WTC11 (cell line): ENCODE measurements around the gene SPEM3. TPM values are rescaled to one million over a fixed set of nuclear protein-coding genes. Genes with fewer than 3 reads are reported as not detected.
A peak's percentile ranks its signal among the peaks of the same experiment; 100 is the strongest.

Source experiments
- ATAC-seq: fragments of 200-7000 bp; cut with Tn5 transposase; 2 replicates; pipeline ENCODE4 v1.10.0; 2021; ENCODE audit warnings: mild to moderate bottlenecking, moderate library complexity
- CTCF ChIA-PET: fragments of 300-600 bp; sonication (Branson Sonifier 250); formaldehyde crosslinking; loops from one replicate; lab custom pipeline; 2021; ENCODE audit warnings: antibody characterized with exemption; lab: Charles Lee
- POLR2A ChIA-PET: fragments of 350-600 bp; sonication (Branson Sonifier 250); formaldehyde crosslinking; loops from one replicate; lab custom pipeline; 2021; ENCODE audit warnings: antibody characterized with exemption; lab: Charles Lee
- DNase-seq: peaks from one replicate; pipeline ENCODE4 v3.0.0; 2021; ENCODE audit warnings: low spot score
- H3K27ac Mint-ChIP-seq: 2 replicates; pipeline ENCODE4 v1.8.0; 2021; ENCODE audit warnings: mixed read lengths
- H3K27me3 Mint-ChIP-seq: 2 replicates; pipeline ENCODE4 v1.8.0; 2021; ENCODE audit warnings: low read depth, mild to moderate bottlenecking, moderate library complexity, mixed read lengths
- H3K36me3 Mint-ChIP-seq: 2 replicates; pipeline ENCODE4 v1.8.0; 2021; ENCODE audit warnings: mixed read lengths
- H3K4me1 Mint-ChIP-seq: 2 replicates; pipeline ENCODE4 v1.8.0; 2022; ENCODE audit warnings: mixed read lengths
- H3K4me3 Mint-ChIP-seq: 2 replicates; pipeline ENCODE4 v1.8.0; 2021; ENCODE audit warnings: mild to moderate bottlenecking, moderate library complexity, mixed read lengths
- H3K9me3 Mint-ChIP-seq: 2 replicates; pipeline ENCODE4 v1.8.0; 2021; ENCODE audit warnings: mixed read lengths
- ATF2 ChIP-seq: sonication (generic); formaldehyde crosslinking; IDR thresholded peaks from 2 replicates; pipeline ENCODE4 v1.8.1; 2022; ENCODE audit warnings: low read depth, missing genetic modification reagents, borderline replicate concordance
- CREM ChIP-seq: sonication (generic); formaldehyde crosslinking; IDR thresholded peaks from 2 replicates; pipeline ENCODE4 v1.8.1; 2022; ENCODE audit warnings: mild to moderate bottlenecking, missing genetic modification reagents, moderate library complexity
- E2F4 ChIP-seq: sonication (generic); formaldehyde crosslinking; IDR thresholded peaks from 2 replicates; pipeline ENCODE4 v1.8.1; 2022; ENCODE audit warnings: low read depth, mild to moderate bottlenecking, moderate library complexity, missing genetic modification reagents, borderline replicate concordance
- FOXP1 ChIP-seq: sonication (generic); formaldehyde crosslinking; IDR thresholded peaks from 2 replicates; pipeline ENCODE4 v1.8.0; 2022; ENCODE audit warnings: missing genetic modification reagents, mild to moderate bottlenecking, moderate library complexity, borderline replicate concordance
- GRHL2 ChIP-seq: fragments of 250-450 bp; sonication (Bioruptor Pico); IDR thresholded peaks from 2 replicates; pipeline ENCODE4 v1.8.0; 2022; ENCODE audit warnings: mild to moderate bottlenecking, moderate library complexity; ENCODE audit not compliant: insufficient replicate concordance, severe bottlenecking
- MYBL2 ChIP-seq: sonication (generic); formaldehyde crosslinking; IDR thresholded peaks from 2 replicates; pipeline ENCODE4 v1.8.1; 2023; ENCODE audit warnings: mild to moderate bottlenecking, moderate library complexity, missing genetic modification reagents
- OVOL2 ChIP-seq: fragments of 250-450 bp; sonication (Bioruptor Pico); IDR thresholded peaks from 2 replicates; pipeline ENCODE4 v1.9.0; 2021; ENCODE audit warnings: mild to moderate bottlenecking, borderline replicate concordance
- SMAD4 ChIP-seq: sonication (generic); formaldehyde crosslinking; IDR thresholded peaks from 2 replicates; pipeline ENCODE4 v1.8.0; 2022; ENCODE audit warnings: mild to moderate bottlenecking, missing genetic modification reagents
- SOX15 ChIP-seq: fragments of 250-450 bp; sonication (Bioruptor Pico); IDR thresholded peaks from 2 replicates; pipeline ENCODE4 v1.9.0; 2021; ENCODE audit warnings: mild to moderate bottlenecking
- TCF7 ChIP-seq: sonication (generic); formaldehyde crosslinking; IDR thresholded peaks from 2 replicates; pipeline ENCODE4 v1.8.0; 2022; ENCODE audit warnings: mild to moderate bottlenecking, low read depth, missing genetic modification reagents, moderate library complexity
- ZNF138 ChIP-seq: sonication (generic); formaldehyde crosslinking; conservative IDR thresholded peaks from 2 replicates; pipeline ENCODE4 v1.8.1; 2022; ENCODE audit warnings: mild to moderate bottlenecking, moderate library complexity, missing genetic modification reagents
- ZNF232 ChIP-seq: sonication (generic); formaldehyde crosslinking; IDR thresholded peaks from 2 replicates; pipeline ENCODE4 v1.8.0; 2022; ENCODE audit warnings: mild to moderate bottlenecking, missing genetic modification reagents
- ZNF263 ChIP-seq: sonication (generic); formaldehyde crosslinking; IDR thresholded peaks from 2 replicates; pipeline ENCODE4 v1.8.1; 2022; ENCODE audit warnings: low read depth, mild to moderate bottlenecking, moderate library complexity, missing genetic modification reagents
- ZNF317 ChIP-seq: sonication (generic); formaldehyde crosslinking; IDR thresholded peaks from 2 replicates; pipeline ENCODE4 v1.8.1; 2023; ENCODE audit warnings: low read depth, mild to moderate bottlenecking, moderate library complexity, missing genetic modification reagents, borderline replicate concordance
- ZNF396 ChIP-seq: fragments of 250-450 bp; sonication (Bioruptor Pico); IDR thresholded peaks from 2 replicates; pipeline ENCODE4 v1.8.0; 2021; ENCODE audit warnings: mild to moderate bottlenecking, moderate library complexity, borderline replicate concordance
- ZNF423 ChIP-seq: fragments of 250-450 bp; sonication (Bioruptor Pico); IDR thresholded peaks from 2 replicates; pipeline ENCODE4 v2.1.2; 2022; ENCODE audit warnings: mild to moderate bottlenecking, moderate library complexity
- ZNF671 ChIP-seq: fragments of 250-450 bp; sonication (Bioruptor Pico); IDR thresholded peaks from 2 replicates; pipeline ENCODE4 v1.8.0; 2021; ENCODE audit warnings: mild to moderate bottlenecking
- total RNA-seq: library from RNA; stranded (reverse); gene quantifications from 3 replicates; pipeline ENCODE4 v1.2.3, GENCODE V29; 2021
- TF ChIP-seq, protein P1 (sequence below): sonication (generic); formaldehyde crosslinking; IDR thresholded peaks from 2 replicates; pipeline ENCODE4 v1.8.0; 2023; ENCODE audit warnings: missing genetic modification reagents
- TF ChIP-seq, protein P2 (sequence below): sonication (generic); formaldehyde crosslinking; IDR thresholded peaks from 2 replicates; pipeline ENCODE4 v1.8.0; 2022; ENCODE audit warnings: missing genetic modification reagents
- TF ChIP-seq, protein P3 (sequence below): fragments of 250-450 bp; sonication (Bioruptor Pico); IDR thresholded peaks from 2 replicates; pipeline ENCODE4 v1.9.0; 2021; ENCODE audit warnings: moderate library complexity, mild to moderate bottlenecking, inconsistent platforms, borderline replicate concordance

SPEM3 gene
- total RNA-seq, 1 experiment from 2014 or later, result not detected

DNA sequence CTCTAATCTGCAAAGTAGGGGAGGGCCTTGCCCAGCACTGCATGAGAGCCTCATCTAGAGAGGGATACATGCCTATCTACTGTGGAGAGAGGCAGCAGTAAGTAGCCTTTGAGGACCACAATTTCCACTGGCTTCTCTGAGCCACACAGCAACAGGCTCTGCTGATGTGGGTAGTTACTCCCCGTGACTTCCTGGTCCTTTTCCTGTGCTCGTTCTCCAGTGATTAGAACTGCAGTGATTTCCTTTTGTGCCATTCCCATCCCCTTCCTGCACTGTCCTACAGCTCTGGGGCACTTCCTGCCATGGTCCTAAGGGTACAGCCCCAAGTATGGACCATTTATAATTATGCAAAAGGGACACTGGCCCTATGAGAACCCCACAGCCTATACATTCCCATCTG lies 37.4 kb upstream of the SPEM3 start:
- DNase-seq (no peak), ATAC-seq (no peak)
- POLR2A ChIA-PET, result no interaction called here
- Mint-ChIP-seq H3K4me3 (no peak overlapping the region), H3K9me3 (no peaks in the 10 kb centered on the region), H3K27ac (no peak overlapping the region), H3K4me1 (peaks cover 11% of the 10 kb centered on the region), H3K27me3 (no peaks in the 10 kb centered on the region; the same call in 1 of the 2 replicates), H3K36me3 (peaks cover 20% of the 10 kb centered on the region)
- CTCF ChIA-PET, result no interaction called here
- TF ChIP-seq, protein P1, sequence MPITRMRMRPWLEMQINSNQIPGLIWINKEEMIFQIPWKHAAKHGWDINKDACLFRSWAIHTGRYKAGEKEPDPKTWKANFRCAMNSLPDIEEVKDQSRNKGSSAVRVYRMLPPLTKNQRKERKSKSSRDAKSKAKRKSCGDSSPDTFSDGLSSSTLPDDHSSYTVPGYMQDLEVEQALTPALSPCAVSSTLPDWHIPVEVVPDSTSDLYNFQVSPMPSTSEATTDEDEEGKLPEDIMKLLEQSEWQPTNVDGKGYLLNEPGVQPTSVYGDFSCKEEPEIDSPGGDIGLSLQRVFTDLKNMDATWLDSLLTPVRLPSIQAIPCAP (CRISPR knock-in tag), result no peak

GRCh38 chr17:7392696-7393612 lies 35.7 kb upstream of the SPEM3 start:
- Mint-ChIP-seq H3K4me1 (peaks cover 11% of the 10 kb centered on the region), H3K4me3 (peak overlapping the region; percentile 90), H3K9me3 (no peaks in the 10 kb centered on the region), H3K36me3 (peaks cover 20% of the 10 kb centered on the region), H3K27ac (peak overlapping the region; percentile 63; the same call in 1 of the 2 replicates), H3K27me3 (no peaks in the 10 kb centered on the region; the same call in 1 of the 2 replicates)
- ChIA-PET CTCF (interaction anchor here (0.6 to 4.1 kb wide), 31 partner anchors 8 to 294 kb away, joined by 3 to 59 read pairs (median 7); partner anchors contain the start of genes ACAP1, CHRNB1, FGF11 and NLGN2), POLR2A (interaction anchor here (0.8 to 2.1 kb wide), 5 partner anchors 9 to 43 kb away, joined by 3 to 10 read pairs (median 5); partner anchors contain the start of genes TMEM102 and TMEM256)
- DNase-seq (peak; percentile 51), ATAC-seq (peak; percentile 7)
- TF ChIP-seq, protein P2, sequence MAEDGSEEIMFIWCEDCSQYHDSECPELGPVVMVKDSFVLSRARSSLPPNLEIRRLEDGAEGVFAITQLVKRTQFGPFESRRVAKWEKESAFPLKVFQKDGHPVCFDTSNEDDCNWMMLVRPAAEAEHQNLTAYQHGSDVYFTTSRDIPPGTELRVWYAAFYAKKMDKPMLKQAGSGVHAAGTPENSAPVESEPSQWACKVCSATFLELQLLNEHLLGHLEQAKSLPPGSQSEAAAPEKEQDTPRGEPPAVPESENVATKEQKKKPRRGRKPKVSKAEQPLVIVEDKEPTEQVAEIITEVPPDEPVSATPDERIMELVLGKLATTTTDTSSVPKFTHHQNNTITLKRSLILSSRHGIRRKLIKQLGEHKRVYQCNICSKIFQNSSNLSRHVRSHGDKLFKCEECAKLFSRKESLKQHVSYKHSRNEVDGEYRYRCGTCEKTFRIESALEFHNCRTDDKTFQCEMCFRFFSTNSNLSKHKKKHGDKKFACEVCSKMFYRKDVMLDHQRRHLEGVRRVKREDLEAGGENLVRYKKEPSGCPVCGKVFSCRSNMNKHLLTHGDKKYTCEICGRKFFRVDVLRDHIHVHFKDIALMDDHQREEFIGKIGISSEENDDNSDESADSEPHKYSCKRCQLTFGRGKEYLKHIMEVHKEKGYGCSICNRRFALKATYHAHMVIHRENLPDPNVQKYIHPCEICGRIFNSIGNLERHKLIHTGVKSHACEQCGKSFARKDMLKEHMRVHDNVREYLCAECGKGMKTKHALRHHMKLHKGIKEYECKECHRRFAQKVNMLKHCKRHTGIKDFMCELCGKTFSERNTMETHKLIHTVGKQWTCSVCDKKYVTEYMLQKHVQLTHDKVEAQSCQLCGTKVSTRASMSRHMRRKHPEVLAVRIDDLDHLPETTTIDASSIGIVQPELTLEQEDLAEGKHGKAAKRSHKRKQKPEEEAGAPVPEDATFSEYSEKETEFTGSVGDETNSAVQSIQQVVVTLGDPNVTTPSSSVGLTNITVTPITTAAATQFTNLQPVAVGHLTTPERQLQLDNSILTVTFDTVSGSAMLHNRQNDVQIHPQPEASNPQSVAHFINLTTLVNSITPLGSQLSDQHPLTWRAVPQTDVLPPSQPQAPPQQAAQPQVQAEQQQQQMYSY (CRISPR knock-in tag), result 0 out of 2 replicates have a peak, but pooled peaks have one; percentile 24
- TF ChIP-seq ZNF396 (no peak), ATF2 (CRISPR knock-in tag) (no peak)

DNA sequence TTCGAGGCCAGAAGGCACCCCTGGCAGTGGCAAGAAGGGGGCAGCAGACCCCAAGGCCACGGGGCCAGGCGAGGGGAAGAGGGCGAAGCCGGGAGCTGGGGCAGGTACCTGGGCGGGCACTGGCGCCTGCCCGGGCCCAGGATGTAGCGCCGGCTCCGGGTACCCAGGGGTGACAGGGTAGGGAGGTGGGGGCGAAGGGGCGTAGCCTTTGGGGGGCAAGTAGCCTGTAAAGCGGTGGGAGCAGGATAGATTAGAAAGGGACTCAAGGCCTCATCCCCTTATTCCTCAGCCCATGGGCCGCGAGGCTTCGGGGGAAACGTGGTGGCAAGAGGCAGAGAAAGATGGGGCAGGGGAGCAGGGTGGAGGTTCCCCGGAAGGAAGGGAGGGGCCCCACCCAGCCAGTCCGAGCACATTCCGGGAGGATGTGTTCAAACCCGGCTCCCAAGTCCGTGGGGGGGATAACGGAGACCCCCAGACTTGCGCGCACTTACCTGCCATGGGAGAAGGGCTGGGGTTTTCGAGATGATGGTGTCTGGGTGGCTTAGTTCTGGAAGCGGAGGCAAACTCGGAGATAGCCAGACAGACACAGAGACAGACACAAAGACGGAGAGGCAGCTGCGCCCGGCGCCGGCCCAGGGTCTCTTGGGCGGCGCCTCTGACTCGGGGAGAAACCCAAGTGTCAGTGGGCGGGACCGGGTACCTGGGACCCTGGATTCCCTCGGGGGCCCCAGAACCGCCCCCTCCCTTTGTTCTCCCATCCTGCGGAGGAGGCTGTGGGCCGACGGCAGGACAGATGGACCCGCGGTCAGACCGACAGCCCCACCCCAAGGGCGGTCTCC lies 34.8 kb upstream of the SPEM3 start:
- ATAC-seq, result peak; percentile 51
- H3K36me3 Mint-ChIP-seq, result peaks cover 20% of the 10 kb centered on the region
- ChIA-PET CTCF (interaction anchor here (0.6 to 4.1 kb wide), 35 partner anchors 9 to 323 kb away, joined by 3 to 59 read pairs (median 7); partner anchors contain the start of genes ACAP1, CHRNB1, FGF11 and NLGN2), POLR2A (interaction anchor here (0.8 to 2.1 kb wide), 6 partner anchors 10 to 43 kb away, joined by 3 to 10 read pairs (median 4); partner anchors contain the start of genes TMEM102 and TMEM256)
- H3K4me1 Mint-ChIP-seq, result peaks cover 11% of the 10 kb centered on the region
- DNase-seq, result peak; percentile 73
- H3K27ac Mint-ChIP-seq, result no peak overlapping the region
- no peaks in the 10 kb centered on the region; the same call in 1 of the 2 replicates for H3K27me3 Mint-ChIP-seq
- H3K9me3 Mint-ChIP-seq, result no peaks in the 10 kb centered on the region
- peak overlapping the region; percentile 90 for H3K4me3 Mint-ChIP-seq
- TF ChIP-seq, protein P3, sequence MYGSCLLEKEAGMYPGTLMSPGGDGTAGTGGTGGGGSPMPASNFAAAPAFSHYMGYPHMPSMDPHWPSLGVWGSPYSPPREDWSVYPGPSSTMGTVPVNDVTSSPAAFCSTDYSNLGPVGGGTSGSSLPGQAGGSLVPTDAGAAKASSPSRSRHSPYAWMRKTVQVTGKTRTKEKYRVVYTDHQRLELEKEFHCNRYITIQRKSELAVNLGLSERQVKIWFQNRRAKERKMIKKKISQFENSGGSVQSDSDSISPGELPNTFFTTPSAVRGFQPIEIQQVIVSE (CRISPR knock-in tag), result no peak
- no peak for TF ChIP-seq ZNF232 (CRISPR knock-in tag)
- TF ChIP-seq ZNF263 (CRISPR knock-in tag), result no peak
- TF ChIP-seq OVOL2, result no peak
- TF ChIP-seq MYBL2 (CRISPR knock-in tag), result no peak
- no peak for TF ChIP-seq SMAD4 (CRISPR knock-in tag)
- peak; percentile 28; the same call in 1 of the 2 replicates for TF ChIP-seq CREM (CRISPR knock-in tag)
- no peak for TF ChIP-seq GRHL2 (CRISPR knock-in tag)
- no peak for TF ChIP-seq ZNF317
- no peak for TF ChIP-seq ZNF423
- peak; percentile 74 for TF ChIP-seq FOXP1 (CRISPR knock-in tag)
- TF ChIP-seq TCF7 (CRISPR knock-in tag), result no peak
- no peak for TF ChIP-seq SOX15 (CRISPR knock-in tag)
- 0 out of 2 replicates have a peak, but pooled peaks have one; percentile 15 for TF ChIP-seq ZNF138 (CRISPR knock-in tag)
- TF ChIP-seq E2F4 (CRISPR knock-in tag), result no peak
- no peak for TF ChIP-seq ZNF671 (CRISPR knock-in tag)
